NCI-H2227 (cell line): ENCODE data around the gene USP49.
A peak's percentile ranks its signal among the peaks of the same experiment; 100 is the strongest.
"Not testable (repeated sequence)": the region's sequence is repeated elsewhere in the genome, so short reads cannot be mapped to it uniquely, and the experiment has no call there.

Source experiments
- DNase-seq: peaks from one replicate; lab custom pipeline; 2025; ENCODE audit not compliant: unreplicated experiment; lab: John Stamatoyannopoulos, UW

The USP49 gene

GRCh38 chr6:41895300-41896233, at the start of gene USP49:
TSS of gene USP49 (minus strand) at chr6:41895375. CDS start at chr6:41806983, 88,392 bp downstream.
- DNase-seq, result peak; percentile 92

DNA sequence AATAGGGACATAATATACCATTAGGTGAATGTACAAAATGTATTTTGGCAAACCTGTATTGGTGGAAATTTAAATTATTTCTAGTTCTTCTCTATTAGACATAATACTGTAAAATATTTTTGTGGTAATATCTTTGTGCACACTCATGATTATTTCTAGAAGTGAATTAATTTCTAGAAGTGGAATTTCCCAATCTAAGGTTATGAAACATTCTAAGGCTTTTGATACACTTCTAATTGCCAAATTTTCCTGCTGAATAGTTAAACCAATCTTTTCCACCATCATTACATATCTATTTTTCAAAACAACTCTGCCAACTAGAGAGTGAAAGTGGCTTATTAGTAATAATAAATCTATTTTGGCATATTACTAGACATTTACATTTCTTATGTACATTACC, 48.3 kb upstream of the USP49 start:
- no peak for DNase-seq

DNA sequence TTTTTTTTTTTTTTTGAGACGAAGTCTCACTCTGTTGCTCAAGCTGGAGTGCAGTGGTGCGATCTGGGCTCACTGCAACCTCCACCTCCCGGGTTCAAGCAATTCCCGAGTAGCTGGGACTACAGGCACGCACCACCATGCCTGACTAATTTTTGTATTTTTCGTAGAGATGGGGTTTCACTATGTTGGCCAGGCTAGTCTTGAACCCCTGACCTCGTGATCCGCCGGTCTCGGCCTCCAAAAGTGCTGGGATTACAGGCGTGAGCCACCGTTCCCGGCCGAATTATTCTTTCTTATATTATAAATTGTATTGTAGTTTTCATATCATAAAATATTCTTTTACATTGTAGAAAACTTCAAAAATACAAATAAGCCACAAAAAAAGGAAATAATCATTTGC, 47.7 kb upstream of the USP49 start:
- not testable (repeated sequence) for DNase-seq

DNA sequence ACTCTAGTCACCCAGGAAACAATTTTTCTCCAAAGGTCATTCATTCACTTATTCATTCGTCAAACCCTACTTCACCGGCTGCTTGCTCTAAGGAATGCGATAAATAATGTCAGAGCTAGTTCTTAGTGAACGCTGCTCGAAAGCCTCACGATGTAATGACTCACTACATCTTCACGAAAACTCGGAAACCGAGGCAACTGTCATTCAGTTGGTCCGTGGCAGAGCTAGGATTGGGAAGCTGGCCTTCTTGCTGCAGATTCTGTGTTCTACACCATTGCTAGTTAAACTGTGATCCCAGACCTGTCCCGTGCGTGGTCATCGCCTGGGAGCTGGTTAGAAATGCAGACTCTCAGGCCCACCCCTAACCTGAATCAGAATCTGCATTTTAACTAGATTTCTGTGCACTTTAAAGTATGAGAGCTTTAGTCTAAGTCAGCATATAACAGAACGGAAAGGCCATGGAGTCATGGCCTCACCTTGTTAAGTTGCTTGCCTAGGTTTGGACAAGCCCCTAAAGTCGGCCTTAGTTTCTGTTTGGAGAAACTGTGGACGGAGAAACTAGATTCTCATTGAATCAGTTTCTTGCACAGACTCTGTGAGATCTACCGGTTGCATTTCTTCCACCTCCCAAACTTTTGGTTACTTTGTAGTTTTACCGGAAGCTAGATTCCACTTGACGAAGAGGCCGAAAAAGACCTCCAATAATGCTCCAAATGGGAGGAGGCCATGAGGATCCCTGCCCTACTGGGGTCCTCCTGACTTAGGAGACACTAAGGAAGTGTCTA, 47.1 kb upstream of the USP49 start:
- DNase-seq, result no peak

DNA sequence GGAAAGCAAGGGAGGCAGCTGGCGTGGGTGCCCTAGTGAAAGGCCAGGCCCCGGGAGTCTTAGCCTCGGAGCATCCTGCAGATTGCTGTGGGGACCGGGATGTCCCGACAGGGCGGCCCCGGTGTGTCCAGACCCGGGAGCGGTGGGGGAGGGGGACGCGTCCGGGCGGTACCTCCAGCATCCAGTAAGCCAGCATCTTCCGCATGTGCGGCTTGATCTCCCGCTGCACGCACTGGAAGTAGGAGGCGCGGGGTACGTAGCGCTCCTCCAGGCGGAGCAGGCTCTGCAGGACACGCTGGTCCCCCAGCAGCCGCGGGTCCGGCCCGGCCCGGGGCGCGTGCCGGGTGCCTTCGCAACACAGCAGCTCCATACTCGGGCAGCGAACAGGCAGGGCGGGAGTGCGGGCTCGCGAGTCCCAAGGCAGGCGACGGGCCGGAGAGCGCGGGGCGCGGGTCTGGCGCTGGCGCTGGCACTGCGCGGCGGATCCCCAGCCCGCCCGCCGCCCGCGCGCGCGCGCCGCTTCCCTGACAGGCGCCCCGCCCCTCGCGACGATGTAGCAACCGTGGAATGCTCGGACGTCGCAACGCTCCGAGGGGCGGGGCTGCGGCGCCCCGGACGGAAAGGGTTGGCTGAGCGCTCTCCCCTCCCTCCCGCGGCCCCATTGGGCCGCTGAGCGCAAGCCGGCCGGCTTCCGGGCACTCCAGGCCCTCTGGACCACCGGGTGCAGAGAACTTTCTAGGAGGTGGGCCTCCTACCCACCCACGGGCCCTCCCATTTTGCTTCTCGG, 46.3 kb upstream of the USP49 start, which contains the start of gene CCND3:
CCND3 (minus strand) TSS at position 529 of the 787 bp plus-strand sequence; CDS start at position 370, 159 bp downstream.
- peak; percentile 92 for DNase-seq

GRCh38 chr6:41940759-41941279, 45.6 kb upstream of the USP49 start:
- DNase-seq, result peak; percentile 37

DNA sequence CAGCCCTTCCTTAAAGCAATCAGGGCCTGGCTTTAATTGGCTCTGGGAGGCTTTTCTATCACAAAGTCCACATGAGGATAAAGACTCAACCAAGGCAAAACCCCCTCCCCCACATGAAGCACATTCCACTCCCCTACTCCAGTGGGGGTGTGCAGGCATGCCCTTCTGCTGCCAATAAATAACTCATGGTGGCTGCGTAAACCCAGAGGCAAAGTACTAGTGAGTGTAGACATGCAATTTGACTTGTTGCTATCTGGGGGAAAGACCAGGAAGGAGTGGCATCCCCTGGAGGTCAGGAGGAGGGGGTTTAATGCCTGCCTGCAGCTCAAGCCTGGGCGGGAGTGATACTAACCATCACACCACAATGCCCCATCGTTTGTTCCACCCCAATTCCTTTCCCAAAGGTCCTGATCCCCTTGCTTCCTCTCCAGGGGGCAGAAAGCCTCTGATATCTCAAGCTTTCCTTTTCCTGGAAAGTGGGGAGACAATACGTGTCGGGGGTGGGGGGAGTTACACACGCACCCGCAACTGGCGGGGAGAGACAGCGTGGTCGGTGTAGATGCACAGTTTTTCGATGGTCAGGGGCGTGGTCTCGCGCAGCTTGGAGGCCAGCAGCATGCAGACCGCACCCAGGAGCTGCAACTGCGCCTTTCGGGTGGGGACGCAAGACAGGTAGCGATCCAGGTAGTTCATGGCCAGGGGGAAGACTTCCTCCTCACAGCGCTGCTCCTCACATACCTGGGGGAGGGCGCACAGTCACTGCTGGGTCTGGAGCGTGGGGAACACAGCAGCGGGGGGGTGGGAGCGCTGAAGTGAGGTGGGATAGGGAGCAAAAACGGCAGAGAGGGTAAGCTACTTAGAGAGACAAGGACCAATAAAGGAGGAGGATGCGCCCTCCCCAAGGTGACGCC, 44.9 kb upstream of the USP49 start:
- DNase-seq, result peak; percentile 11

DNA sequence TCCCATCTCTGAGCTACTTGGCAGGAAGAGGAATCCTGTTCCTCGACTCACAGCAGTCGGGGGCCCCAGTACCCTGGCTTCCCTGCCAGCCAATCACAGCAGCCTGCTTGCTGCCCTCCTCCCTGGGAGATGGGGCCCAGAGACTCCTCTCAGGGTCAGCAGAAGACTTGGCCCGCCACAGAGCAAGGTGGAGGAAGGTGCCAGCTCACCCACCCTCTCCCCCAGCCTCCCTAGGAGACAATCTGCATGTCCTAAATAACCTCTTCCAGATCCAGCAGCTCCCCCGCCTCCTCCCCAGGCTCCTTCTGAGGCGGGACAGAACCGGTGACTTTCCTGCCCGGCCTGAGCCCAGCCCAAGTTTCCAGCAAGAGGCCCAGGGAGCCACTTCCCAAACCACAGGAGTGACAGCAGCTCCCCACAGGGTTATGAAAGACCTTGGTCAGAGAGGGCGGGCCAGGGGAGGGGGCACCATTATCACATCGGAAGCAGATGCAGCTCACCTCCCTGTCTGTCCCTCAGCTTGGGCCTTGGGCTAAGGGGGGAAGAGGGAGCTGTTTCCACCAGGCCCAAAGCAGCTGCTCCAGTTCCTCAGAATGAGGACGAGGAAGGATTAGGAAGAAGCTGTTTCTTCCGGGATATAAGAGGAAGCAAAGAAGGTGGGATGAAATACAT, 44.1 kb upstream of the USP49 start:
- no peak for DNase-seq

- DNase-seq, result no peak
Observed at GRCh38 chr6:41938590-41939175, 43.5 kb upstream of the USP49 start.

GRCh38 chr6:41937861-41938574, 42.8 kb upstream of the USP49 start:
- no peak for DNase-seq

- DNase-seq, result no peak
Observed at GRCh38 chr6:41937472-41937860, 42.3 kb upstream of the USP49 start.

DNA sequence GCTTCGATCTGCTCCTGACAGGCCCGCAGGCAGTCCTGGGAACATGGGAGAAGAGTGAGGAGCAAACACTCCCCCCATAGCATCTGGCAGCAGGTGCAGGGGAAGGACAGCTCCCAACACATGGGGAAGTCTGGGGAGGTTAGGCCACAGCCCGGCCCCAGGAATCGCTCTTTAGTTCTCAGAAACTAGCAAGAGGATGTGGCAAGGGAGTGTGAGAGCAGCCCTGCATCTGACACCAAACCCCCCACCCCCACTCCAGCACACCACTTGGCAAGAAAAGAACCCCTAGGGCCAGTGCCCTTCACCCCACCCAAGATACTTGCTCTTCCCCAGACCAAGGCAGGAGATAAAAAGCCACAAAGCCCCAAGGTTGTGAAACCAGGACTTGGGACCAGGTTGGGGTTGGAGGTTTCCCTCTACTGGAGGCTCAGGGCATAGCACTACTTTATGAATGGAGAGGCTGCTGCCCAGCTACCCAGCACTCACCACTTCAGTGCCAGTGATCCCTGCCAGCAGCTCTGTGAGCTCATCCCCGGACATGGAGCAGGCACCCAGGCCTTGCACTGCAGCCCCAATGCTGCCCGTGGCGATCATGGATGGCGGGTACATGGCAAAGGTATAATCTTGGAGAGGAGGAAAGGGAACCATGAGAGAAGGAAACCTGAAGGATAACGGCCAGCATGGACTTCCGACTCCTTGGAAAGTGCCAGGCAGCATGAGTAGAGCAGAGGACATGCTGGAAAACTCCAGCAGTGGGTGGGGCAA, 41.1 kb upstream of the USP49 start:
- DNase-seq, result peak; percentile 54

DNA sequence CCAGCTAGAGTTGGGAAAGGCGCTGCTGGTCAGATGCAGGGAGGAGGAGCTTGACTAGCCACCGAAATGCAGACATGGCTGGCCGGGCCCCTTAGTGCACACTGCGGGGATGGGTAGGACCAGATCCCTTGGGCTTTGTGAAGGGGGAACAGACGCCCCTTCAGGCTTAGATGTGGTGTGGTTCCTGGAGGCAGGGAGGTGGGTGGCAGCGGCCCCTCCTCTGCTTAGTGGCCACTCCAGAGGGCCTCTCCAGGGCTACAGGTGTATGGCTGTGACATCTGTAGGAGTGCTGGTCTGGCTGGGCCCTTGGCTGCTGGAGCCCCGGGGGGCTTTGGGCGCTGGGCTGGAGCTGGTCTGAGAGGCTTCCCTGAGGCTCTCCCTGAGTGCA, 40.5 kb upstream of the USP49 start:
- no peak for DNase-seq

GRCh38 chr6:41935193-41935574, 40.0 kb upstream of the USP49 start:
- no peak for DNase-seq

- DNase-seq, result no peak
Observed at GRCh38 chr6:41934278-41935192, 39.4 kb upstream of the USP49 start.

- no peak for DNase-seq
Observed at GRCh38 chr6:41932378-41932777, 37.2 kb upstream of the USP49 start.

- DNase-seq, result no peak
Observed at GRCh38 chr6:41931792-41932191, 36.6 kb upstream of the USP49 start.
